Adipocyte (in vitro differentiated cells): ENCODE data around the gene ARMC6.

Experiments used
- DNase-seq: peaks from one replicate; pipeline ENCODE4 v3.0.0-alpha.2; 2015; ENCODE audit warnings: low read depth
- H3K27me3 ChIP-seq: replicated peaks from 2 replicates; pipeline ENCODE4 v1.7.0; 2013; ENCODE audit warnings: mild to moderate bottlenecking, low read length, moderate library complexity; ENCODE audit not compliant: control insufficient read depth, insufficient read depth
- H3K36me3 ChIP-seq: 2 replicates; pipeline ENCODE4 v1.7.0; 2013; ENCODE audit warnings: low read length, mild to moderate bottlenecking, moderate library complexity; ENCODE audit not compliant: control insufficient read depth, insufficient read depth, severe bottlenecking
- H3K4me1 ChIP-seq: 2 replicates; pipeline ENCODE4 v1.7.0; 2013; ENCODE audit warnings: mild to moderate bottlenecking, low read length, moderate library complexity; ENCODE audit not compliant: control insufficient read depth, insufficient read depth
- H3K4me3 ChIP-seq: 2 replicates; pipeline ENCODE4 v1.7.0; 2013; ENCODE audit warnings: mild to moderate bottlenecking, low read length, moderate library complexity
- H3K9ac ChIP-seq: 2 replicates; pipeline ENCODE4 v1.7.0; 2013; ENCODE audit warnings: mild to moderate bottlenecking, low read length, moderate library complexity
- H3K9me3 ChIP-seq: 2 replicates; pipeline ENCODE4 v1.7.0; 2013; ENCODE audit warnings: mild to moderate bottlenecking, low read length, moderate library complexity; ENCODE audit not compliant: control insufficient read depth

The ARMC6 gene

DNA sequence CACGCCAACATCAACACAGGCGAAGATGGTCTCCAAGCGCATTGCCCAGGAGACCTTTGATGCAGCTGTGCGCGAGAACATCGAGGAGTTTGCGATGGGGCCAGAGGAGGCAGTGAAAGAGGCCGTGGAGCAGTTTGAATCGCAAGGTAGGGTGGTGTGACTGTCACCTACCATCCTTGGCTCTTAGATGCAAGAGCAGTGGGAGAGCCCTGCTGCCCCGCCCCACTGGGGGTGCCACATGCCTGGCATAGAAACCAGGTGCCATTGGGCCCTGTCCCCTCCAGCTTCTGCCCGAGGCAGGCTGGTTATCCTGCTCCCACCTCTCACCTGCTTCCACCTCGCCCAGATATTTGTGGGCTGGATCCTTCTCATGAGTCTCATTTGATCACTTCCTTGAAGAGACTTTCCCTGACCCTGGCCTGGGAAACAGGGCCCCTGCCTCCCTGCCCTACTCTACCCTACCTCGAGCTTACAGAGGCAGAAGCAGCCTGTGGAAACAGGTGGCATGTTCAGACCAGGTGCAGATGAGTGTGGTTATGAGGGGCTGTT, 9.4 kb downstream of the ARMC6 start:
- H3K4me3 ChIP-seq: no peak overlapping the region
- H3K36me3 ChIP-seq: peaks cover 30% of the 10 kb centered on the region
- H3K9ac ChIP-seq: no peak overlapping the region
- H3K9me3 ChIP-seq: no peaks in the 10 kb centered on the region
- peaks cover 15% of the 10 kb centered on the region for H3K4me1 ChIP-seq
- DNase-seq: no peak
- H3K27me3 ChIP-seq: no peaks in the 10 kb centered on the region

DNA sequence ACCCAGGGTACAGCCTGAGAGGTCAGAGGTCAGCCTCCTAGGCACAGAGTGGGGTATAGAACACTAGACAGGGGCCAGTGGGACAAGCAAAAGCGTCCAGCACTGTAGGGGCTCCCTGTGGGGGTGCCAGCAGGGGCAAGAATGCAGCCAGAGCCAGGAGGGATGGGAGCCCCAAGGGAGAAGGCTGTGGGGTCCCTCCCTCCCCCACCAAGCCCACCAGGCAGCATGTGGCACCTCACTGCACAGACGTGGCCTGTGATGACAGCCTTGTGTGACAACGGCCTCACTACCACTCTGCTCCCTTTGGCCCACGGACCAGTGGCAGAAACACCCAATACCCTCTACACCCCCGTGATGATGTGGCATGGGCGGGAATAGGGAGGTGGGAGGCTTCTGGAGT, 10.1 kb downstream of the ARMC6 start:
- Histone ChIP-seq H3K9me3 (no peaks in the 10 kb centered on the region), H3K9ac (no peak overlapping the region), H3K4me1 (peaks cover 15% of the 10 kb centered on the region), H3K36me3 (peaks cover 24% of the 10 kb centered on the region), H3K4me3 (no peak overlapping the region), H3K27me3 (no peaks in the 10 kb centered on the region)
- DNase-seq: no peak

DNA sequence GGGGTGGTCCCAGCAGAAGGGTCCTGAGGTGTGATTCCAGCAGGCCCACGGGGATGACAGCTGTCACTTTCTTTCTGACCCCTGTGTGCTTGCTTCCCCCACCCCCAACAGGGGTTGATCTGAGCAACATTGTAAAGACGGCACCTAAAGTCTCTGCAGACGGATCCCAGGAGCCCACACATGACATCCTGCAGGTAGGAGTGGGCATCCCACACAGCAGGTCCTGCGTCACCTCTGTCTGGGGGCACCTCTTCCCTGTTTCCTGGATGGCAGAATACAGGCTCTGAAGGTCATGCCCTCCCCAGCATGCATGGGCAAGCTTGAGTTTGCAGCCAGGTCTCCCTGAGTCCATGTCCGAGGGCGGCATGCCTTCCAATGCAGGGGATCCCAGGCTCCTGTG, 10.5 kb downstream of the ARMC6 start:
- DNase-seq: no peak
- Histone ChIP-seq H3K27me3 (no peaks in the 10 kb centered on the region), H3K36me3 (peaks cover 24% of the 10 kb centered on the region), H3K4me1 (peaks cover 15% of the 10 kb centered on the region), H3K4me3 (no peak overlapping the region), H3K9ac (no peak overlapping the region), H3K9me3 (no peaks in the 10 kb centered on the region)

DNA sequence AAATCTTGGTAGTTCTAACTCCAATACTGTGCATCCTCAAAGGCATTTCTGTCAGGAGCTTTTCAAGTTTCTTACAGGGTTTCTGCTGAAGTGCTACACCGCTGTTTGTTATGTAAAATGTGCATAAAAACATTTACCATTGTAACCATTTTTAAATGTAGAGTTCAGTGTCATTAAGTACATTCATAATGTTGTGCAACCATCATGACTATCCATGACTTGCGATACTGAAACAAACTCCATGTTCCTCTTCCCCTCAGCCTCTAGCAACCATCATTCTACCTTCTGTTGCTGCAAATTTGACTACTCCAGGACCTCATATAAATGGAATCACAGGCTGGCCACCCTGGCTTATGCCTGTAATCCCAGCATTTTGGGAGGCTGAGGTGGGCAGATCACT, 16.0 kb downstream of the ARMC6 start:
- peaks cover 40% of the 10 kb centered on the region for H3K36me3 ChIP-seq

DNA sequence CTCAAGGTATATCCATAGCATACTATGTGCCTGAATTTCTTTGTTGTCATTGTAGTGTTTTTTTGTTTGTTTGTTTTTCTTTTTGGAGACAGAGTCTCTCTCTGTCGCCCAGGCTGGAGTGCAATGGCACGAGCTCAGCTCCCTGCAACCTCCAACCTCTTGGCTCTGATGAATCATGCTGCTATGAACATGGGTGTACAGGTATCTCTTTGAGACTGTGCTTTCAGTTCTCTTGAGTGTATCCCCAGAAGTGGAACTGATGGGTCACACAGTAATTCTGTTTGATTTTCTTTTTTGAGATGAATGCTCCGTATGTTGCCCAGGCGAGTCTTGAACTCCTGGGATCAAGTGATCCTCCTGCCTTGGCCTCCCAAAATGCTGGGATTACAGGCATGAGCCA, 16.7 kb downstream of the ARMC6 start:
- H3K36me3 ChIP-seq: peaks cover 42% of the 10 kb centered on the region
- no peaks in the 10 kb centered on the region for H3K27me3 ChIP-seq
- H3K9me3 ChIP-seq: no peaks in the 10 kb centered on the region
- DNase-seq: no peak
- peaks cover 10% of the 10 kb centered on the region for H3K4me1 ChIP-seq
- H3K9ac ChIP-seq: no peak overlapping the region
- H3K4me3 ChIP-seq: no peak overlapping the region

More for the DNA sequence above, 16.0 kb downstream of the ARMC6 start:
- H3K9me3 ChIP-seq: no peaks in the 10 kb centered on the region
- H3K27me3 ChIP-seq: no peaks in the 10 kb centered on the region
- peaks cover 10% of the 10 kb centered on the region for H3K4me1 ChIP-seq
- no peak for DNase-seq
- H3K4me3 ChIP-seq: no peak overlapping the region
- H3K9ac ChIP-seq: no peak overlapping the region

DNA sequence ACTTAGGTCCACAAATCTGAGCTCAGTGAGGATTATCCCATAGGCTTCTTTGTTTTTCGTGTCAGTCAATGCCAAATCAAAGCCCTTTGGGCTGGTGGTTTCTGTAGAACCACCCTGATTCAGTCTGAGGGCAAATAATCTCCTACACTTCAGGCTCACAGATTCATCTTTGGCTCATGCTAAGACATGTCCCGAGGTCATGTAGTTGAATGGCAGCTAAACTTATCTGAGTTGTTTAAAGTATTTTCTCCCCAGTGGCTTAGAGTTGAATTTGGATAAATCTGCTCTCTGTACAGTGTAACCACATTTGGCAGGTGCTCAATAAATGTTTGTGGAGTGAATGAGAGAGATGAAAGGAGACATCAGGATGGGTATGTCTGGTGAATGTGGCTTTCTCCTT, 17.3 kb downstream of the ARMC6 start:
- H3K9ac ChIP-seq: no peak overlapping the region
- no peaks in the 10 kb centered on the region for H3K27me3 ChIP-seq
- no peaks in the 10 kb centered on the region for H3K9me3 ChIP-seq
- DNase-seq: no peak
- H3K4me3 ChIP-seq: no peak overlapping the region
- peaks cover 10% of the 10 kb centered on the region for H3K4me1 ChIP-seq
- peaks cover 48% of the 10 kb centered on the region for H3K36me3 ChIP-seq

DNA sequence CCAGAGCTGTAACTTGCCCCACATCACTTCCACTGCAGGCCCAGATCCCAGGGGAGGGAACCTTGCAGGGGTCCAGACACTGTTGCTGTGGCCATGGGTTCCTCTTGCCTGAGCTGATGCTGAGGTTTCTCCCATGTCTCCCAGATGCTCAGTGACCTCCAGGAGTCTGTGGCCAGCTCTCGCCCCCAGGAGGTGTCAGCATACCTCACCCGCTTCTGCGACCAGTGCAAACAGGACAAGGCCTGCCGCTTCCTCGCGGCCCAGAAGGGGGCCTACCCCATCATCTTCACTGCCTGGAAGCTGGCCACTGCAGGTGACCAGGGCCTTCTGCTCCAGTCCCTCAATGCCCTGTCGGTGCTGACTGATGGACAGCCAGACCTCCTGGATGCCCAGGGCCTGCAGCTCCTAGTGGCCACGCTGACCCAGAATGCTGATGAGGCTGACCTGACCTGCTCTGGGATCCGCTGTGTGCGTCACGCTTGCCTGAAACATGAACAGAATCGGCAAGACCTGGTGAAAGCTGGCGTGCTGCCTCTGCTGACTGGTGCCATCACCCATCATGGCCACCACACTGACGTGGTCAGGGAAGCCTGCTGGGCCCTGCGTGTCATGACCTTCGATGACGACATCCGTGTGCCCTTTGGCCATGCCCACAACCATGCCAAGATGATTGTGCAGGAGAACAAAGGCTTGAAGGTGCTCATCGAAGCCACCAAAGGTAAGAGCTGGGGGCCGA, 18.2 kb downstream of the ARMC6 start:
- no peak for DNase-seq
- peaks cover 52% of the 10 kb centered on the region for H3K36me3 ChIP-seq
- no peaks in the 10 kb centered on the region for H3K27me3 ChIP-seq
- H3K9me3 ChIP-seq: no peaks in the 10 kb centered on the region
- H3K4me1 ChIP-seq: peaks cover 10% of the 10 kb centered on the region
- H3K9ac ChIP-seq: no peak overlapping the region
- no peak overlapping the region for H3K4me3 ChIP-seq

DNA sequence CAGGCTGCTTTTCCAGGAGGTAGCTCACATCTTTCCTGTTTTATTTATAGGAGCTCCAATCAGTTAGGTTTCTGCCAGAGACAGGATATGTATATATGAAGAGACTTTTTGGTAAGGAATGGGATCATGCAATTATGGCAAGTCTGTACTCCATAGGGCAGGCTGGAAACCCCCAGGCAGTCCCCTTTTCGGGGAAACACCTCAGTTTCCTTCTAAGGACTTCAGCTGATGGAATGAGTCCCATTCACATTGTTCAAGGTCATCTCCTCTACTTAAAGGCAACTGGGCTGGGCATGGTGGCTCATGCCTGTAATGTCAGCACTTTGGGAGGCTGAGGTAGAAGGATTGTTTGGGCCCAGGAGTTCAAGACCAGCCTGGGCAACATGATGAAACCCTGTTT, 19.5 kb downstream of the ARMC6 start:
- H3K9ac ChIP-seq: no peak overlapping the region
- no peaks in the 10 kb centered on the region for H3K27me3 ChIP-seq
- H3K9me3 ChIP-seq: no peaks in the 10 kb centered on the region
- H3K4me3 ChIP-seq: no peak overlapping the region
- DNase-seq: no peak
- peaks cover 62% of the 10 kb centered on the region for H3K36me3 ChIP-seq
- H3K4me1 ChIP-seq: peaks cover 3% of the 10 kb centered on the region

DNA sequence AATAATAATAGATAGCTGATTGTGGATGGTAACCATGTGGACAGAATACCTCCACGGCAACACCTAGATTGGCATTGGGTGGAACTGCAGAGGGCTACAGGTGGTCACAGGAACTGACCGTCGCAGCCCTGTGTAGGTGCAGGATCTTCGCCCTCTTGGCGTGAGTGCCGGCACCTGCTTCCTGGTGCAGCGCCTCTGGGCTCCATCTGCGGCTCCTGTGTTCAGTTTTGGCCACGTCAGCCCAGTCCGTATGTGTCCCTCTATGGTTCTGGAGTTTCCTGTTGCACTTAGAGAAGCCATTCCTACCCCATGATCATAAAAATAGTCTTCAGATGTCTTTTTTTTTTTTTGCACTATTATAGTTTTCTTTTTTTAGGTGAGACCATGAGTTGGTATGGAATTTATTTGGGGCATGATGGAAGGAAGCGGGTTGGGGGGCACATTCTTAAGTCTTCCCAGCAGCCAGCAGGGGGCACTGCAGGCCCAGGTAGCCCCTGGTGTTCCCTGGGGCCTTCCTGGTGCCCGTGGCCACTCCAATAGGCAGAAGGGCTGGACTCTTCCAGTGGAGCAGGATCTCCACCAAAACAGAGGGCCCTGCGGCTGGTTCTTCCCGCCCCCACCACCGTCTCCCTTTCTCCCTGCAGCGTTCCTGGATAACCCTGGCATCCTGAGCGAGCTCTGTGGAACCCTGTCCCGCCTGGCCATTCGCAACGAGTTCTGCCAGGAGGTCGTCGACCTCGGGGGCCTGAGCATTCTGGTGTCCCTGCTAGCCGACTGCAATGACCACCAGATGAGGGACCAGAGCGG, 20.3 kb downstream of the ARMC6 start:
- H3K9me3 ChIP-seq: no peaks in the 10 kb centered on the region
- peaks cover 3% of the 10 kb centered on the region for H3K4me1 ChIP-seq
- no peak overlapping the region for H3K9ac ChIP-seq
- peaks cover 67% of the 10 kb centered on the region for H3K36me3 ChIP-seq
- no peaks in the 10 kb centered on the region for H3K27me3 ChIP-seq
- DNase-seq: peak; percentile 61
- no peak overlapping the region for H3K4me3 ChIP-seq

DNA sequence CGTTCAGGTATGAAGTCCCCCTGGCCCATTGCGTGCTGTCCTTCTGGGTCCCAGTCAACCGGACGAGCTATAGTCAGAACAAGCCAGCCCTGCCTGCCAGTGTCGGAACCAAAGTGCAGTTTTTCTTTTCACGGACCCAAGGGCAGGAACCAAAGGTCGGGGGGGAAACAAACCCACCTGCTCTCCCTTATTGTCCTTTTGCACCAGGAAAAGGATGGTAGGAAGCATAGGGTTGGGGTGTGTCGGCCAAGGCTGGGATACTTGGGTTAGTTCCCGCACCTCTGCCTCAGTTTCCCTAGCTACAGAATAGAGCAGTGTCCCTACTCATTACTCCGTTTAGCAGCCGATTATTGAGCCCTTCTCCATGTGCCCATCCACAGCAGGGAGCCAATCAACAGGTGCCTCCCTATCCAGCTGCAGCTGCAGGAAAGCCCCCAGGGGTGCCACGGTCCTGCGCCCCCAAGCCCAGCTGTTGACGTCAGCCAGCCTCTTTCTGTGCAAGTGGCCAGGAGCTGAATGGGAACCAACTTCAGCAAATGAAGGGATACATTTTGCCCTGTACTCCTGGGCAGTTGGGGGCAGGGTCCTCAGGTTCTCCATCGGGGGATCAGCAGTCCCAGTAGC, 21.0 kb downstream of the ARMC6 start:
- no peaks in the 10 kb centered on the region for H3K9me3 ChIP-seq
- no peak overlapping the region for H3K9ac ChIP-seq
- no peak for DNase-seq
- peaks cover 74% of the 10 kb centered on the region for H3K36me3 ChIP-seq
- peaks cover 8% of the 10 kb centered on the region for H3K4me1 ChIP-seq
- H3K27me3 ChIP-seq: no peaks in the 10 kb centered on the region
- H3K4me3 ChIP-seq: no peak overlapping the region

DNA sequence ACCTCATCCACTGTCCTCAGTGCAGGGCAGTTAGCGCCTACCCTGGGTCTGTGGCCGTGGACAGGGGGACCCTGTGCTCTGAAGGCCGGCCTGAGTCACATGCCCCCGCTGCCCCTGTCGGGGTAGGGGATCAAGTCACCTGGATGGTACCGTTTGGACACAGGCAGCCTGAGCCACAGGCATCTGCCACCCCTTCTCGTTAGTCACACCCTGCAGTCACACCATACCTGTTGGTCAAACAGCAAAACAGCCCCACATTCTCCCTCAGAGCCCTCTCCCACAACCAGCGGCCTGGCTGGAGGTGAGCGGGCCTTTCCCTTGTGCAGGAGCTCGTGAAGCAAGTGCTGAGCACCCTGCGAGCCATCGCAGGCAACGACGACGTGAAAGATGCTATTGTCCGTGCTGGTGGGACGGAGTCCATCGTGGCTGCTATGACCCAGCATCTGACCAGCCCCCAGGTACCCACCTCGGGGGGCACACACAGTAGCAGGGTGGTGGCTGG, 21.6 kb downstream of the ARMC6 start:
- Histone ChIP-seq H3K9ac (no peak overlapping the region), H3K27me3 (no peaks in the 10 kb centered on the region), H3K4me3 (no peak overlapping the region), H3K4me1 (peaks cover 10% of the 10 kb centered on the region), H3K36me3 (peaks cover 78% of the 10 kb centered on the region), H3K9me3 (no peaks in the 10 kb centered on the region)
- no peak for DNase-seq
